ENCODE results near the gene TUBB2A.

GRCh38 chr6:3205913-3206312 is 48.6 kb upstream of the TUBB2A start:
- no peak for TF ChIP-seq CTCF (IDR thresholded peaks at IDR 0.05)
- no peak for TF ChIP-seq ZFX (IDR thresholded peaks at IDR 0.05; ENCODE audit: borderline replicate concordance)

Data from 22Rv1 (cell line).